ENCODE data around the gene TSC1. TPM values are rescaled to one million over a fixed set of nuclear protein-coding genes. Genes with fewer than 3 reads are reported as not detected.

Gene TSC1
- polyA plus RNA-seq, 3 donors, result 3.3 to 43.0 (median 5.8) TPM

- Mint-ChIP-seq H3K9me3 (no peaks in the 10 kb centered on the region), H3K4me3 (no peak overlapping the region), H3K27ac (no peak overlapping the region), H3K27me3 (ENCODE audit: low read depth in 3 of 3) (peaks cover 3 to 14% (median 4%) of the 10 kb centered on the region in 3 donors), H3K4me1 (no peaks in the 10 kb centered on the region), H3K36me3 (no peaks in the 10 kb centered on the region)
- Histone ChIP-seq H3K79me2 (ENCODE audit: insufficient read depth, low read length) (no peaks in the 10 kb centered on the region), H3K36me3 (replicated peaks in 1 of 2; ENCODE audit: control insufficient read depth in 1 of 2, insufficient read depth in 2 of 2, low read length in 2 of 2) (no peaks in the 10 kb centered on the region), H4K20me1 (ENCODE audit: insufficient read depth, low read length) (no peaks in the 10 kb centered on the region), H3K27me3 (ENCODE audit: control insufficient read depth in 2 of 2, insufficient read depth in 2 of 2, low read length in 2 of 2) (no peaks in the 10 kb centered on the region), H3K9ac (ENCODE audit: insufficient read depth, low read length, poor library complexity, severe bottlenecking) (no peak overlapping the region), H3K4me3 (replicated peaks in 1 of 3; ENCODE audit: low read depth in 2 of 3, low read length in 3 of 3) (no peak overlapping the region), H3K27ac (ENCODE audit: low read depth in 1 of 2, low read length in 2 of 2) (no peak overlapping the region), H3K4me2 (replicated peaks; ENCODE audit: extremely low read depth, low read length, poor library complexity, severe bottlenecking) (no peak overlapping the region), H3K4me1 (ENCODE audit: control insufficient read depth in 1 of 2, insufficient read depth in 2 of 2, low read length in 2 of 2) (no peaks in the 10 kb centered on the region), H3K9me3 (replicated peaks in 1 of 2; ENCODE audit: control insufficient read depth in 1 of 2, insufficient read depth in 1 of 2, low read length in 2 of 2) (no peaks in the 10 kb centered on the region), H2AFZ (ENCODE audit: insufficient read depth, low read depth, low read length, poor library complexity, severe bottlenecking) (no peak overlapping the region)
- intact Hi-C loops (cut with micrococcal nuclease), result no loop called here
- WGBS (ENCODE audit: insufficient coverage), result 75% methylated on average over 2 of the region's 2 CpGs
- no peak for TF ChIP-seq CTCF (IDR thresholded peaks at IDR 0.05)
- no peak for DNase-seq
Measured at GRCh38 chr9:132864277-132864676, 80.1 kb downstream of the TSC1 start.

DNA sequence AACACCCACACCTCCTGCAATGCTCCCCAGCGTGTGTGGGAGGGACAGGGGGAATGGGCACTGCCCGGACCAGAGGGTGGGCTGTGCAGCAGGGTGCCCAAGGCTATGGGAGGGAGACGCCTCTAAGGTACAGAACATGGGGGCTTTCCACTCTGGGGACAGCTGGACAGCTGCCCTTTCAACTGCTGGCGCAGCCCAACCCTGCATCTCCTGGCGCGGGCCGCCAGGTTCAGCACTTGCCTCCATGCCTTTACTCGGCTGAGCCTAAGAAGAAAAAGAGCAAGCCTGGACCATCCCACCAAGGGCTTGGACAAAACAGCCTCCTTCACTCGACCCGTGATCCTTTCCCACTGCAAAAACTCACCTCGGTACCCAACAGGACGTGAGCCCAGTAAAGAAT lies 81.3 kb downstream of the TSC1 start:
- no peaks in the 10 kb centered on the region for H3K36me3 Mint-ChIP-seq
- no peaks in the 10 kb centered on the region for H3K4me1 ChIP-seq (ENCODE audit: control insufficient read depth in 1 of 2, insufficient read depth in 2 of 2, low read length in 2 of 2)
- WGBS (ENCODE audit: insufficient coverage), result 92% methylated on average over 9 of the region's 12 CpGs
- DNase-seq, result no peak
- TF ChIP-seq CTCF (IDR thresholded peaks at IDR 0.05), result no peak
- no peaks in the 10 kb centered on the region for H3K9me3 Mint-ChIP-seq
- H3K27me3 ChIP-seq (ENCODE audit: control insufficient read depth in 2 of 2, insufficient read depth in 2 of 2, low read length in 2 of 2), result no peaks in the 10 kb centered on the region
- H3K4me2 ChIP-seq (replicated peaks; ENCODE audit: extremely low read depth, low read length, poor library complexity, severe bottlenecking), result no peak overlapping the region
- H3K79me2 ChIP-seq (ENCODE audit: insufficient read depth, low read length), result no peaks in the 10 kb centered on the region
- H3K27ac Mint-ChIP-seq, result no peak overlapping the region
- no peaks in the 10 kb centered on the region for H3K9me3 ChIP-seq (replicated peaks in 1 of 2; ENCODE audit: control insufficient read depth in 1 of 2, insufficient read depth in 1 of 2, low read length in 2 of 2)
- H2AFZ ChIP-seq (ENCODE audit: insufficient read depth, low read depth, low read length, poor library complexity, severe bottlenecking), result no peak overlapping the region
- no peaks in the 10 kb centered on the region for H3K36me3 ChIP-seq (replicated peaks in 1 of 2; ENCODE audit: control insufficient read depth in 1 of 2, insufficient read depth in 2 of 2, low read length in 2 of 2)
- no peak overlapping the region for H3K4me3 Mint-ChIP-seq
- intact Hi-C loops (cut with micrococcal nuclease), result no loop called here
- no peaks in the 10 kb centered on the region for H3K4me1 Mint-ChIP-seq
- no peak overlapping the region for H3K4me3 ChIP-seq (replicated peaks in 1 of 3; ENCODE audit: low read depth in 2 of 3, low read length in 3 of 3)
- no peak overlapping the region for H3K9ac ChIP-seq (ENCODE audit: insufficient read depth, low read length, poor library complexity, severe bottlenecking)
- no peak overlapping the region for H3K27ac ChIP-seq (ENCODE audit: low read depth in 1 of 2, low read length in 2 of 2)
- peaks cover 3 to 11% (median 5%) of the 10 kb centered on the region in 3 donors for H3K27me3 Mint-ChIP-seq (ENCODE audit: low read depth in 3 of 3)
- H4K20me1 ChIP-seq (ENCODE audit: insufficient read depth, low read length), result no peaks in the 10 kb centered on the region
